Retinal pigment epithelial cell (primary cell): ENCODE measurements around the gene ENTPD6.
"Not testable (repeated sequence)": the region's sequence is repeated elsewhere in the genome, so short reads cannot be mapped to it uniquely, and the experiment has no call there.

ENCODE experiments used
- DNase-seq: peaks from one replicate; pipeline ENCODE4 v3.0.0-alpha.2; 2010; ENCODE audit warnings: low read depth
- H3K4me3 ChIP-seq: 2 replicates; pipeline ENCODE4 v1.5.1; 2011; ENCODE audit warnings: mild to moderate bottlenecking, low read length, control low read depth, moderate library complexity
- CTCF ChIP-seq: conservative IDR thresholded peaks from 2 replicates; pipeline ENCODE4 v1.5.1; 2011; ENCODE audit warnings: low read depth, low read length, control low read depth, inconsistent platforms

Gene ENTPD6

GRCh38 chr20:25176184-25176583, 19.3 kb upstream of the ENTPD6 start:
- no peak for DNase-seq
- TF ChIP-seq CTCF: no peak
- no peak overlapping the region for H3K4me3 ChIP-seq

GRCh38 chr20:25177890-25178321, 17.6 kb upstream of the ENTPD6 start:
- TF ChIP-seq CTCF: no peak
- H3K4me3 ChIP-seq: no peak overlapping the region
- no peak for DNase-seq

- H3K4me3 ChIP-seq: no peak overlapping the region
- peak; percentile 86 for TF ChIP-seq CTCF
- DNase-seq: peak; percentile 58
Measured at GRCh38 chr20:25178563-25179438, 16.7 kb upstream of the ENTPD6 start.

- no peak for DNase-seq
- TF ChIP-seq CTCF: no peak
- H3K4me3 ChIP-seq: no peak overlapping the region
Measured at GRCh38 chr20:25179439-25180089, 15.9 kb upstream of the ENTPD6 start.

- not testable (repeated sequence) for DNase-seq, H3K4me3 ChIP-seq
Measured at GRCh38 chr20:25184391-25184790, 11.1 kb upstream of the ENTPD6 start.

GRCh38 chr20:25187220-25187619, 8.3 kb upstream of the ENTPD6 start:
- TF ChIP-seq CTCF: no peak
- no peak for DNase-seq
- no peak overlapping the region for H3K4me3 ChIP-seq

- DNase-seq: no peak
- H3K4me3 ChIP-seq: no peak overlapping the region
- no peak for TF ChIP-seq CTCF
Measured at GRCh38 chr20:25187635-25188034, 7.9 kb upstream of the ENTPD6 start.
